ENCODE data around the gene IL4. TPM values are rescaled to one million over a fixed set of nuclear protein-coding genes. Genes with fewer than 3 reads are reported as not detected.

IL4 gene
- total and polyA plus RNA-seq, 2 donors (not counting 3 experiments of a cell fraction or from before 2014, with no cell fraction given) = not detected

GRCh38 chr5:132663771-132664695 is 9.8 kb upstream of the IL4 start:
- Histone ChIP-seq H3K27ac (ENCODE audit: insufficient read depth, low read depth, low read length) (no peak overlapping the region), H3K79me2 (ENCODE audit: control insufficient read depth, insufficient read depth, low read length) (no peaks in the 10 kb centered on the region), H3K27me3 (ENCODE audit: control insufficient read depth in 2 of 2, insufficient read depth in 2 of 2, low read length in 2 of 2) (peaks cover 0 to 2% of the 10 kb centered on the region in 2 experiments), H3K9me1 (replicated peaks; ENCODE audit: control insufficient read depth, extremely low read depth, insufficient read depth, low read length) (no peaks in the 10 kb centered on the region), H3K9me3 (replicated peaks; ENCODE audit: control insufficient read depth, insufficient read depth, low read length) (no peaks in the 10 kb centered on the region), H3K36me3 (ENCODE audit: control insufficient read depth in 2 of 2, extremely low read depth in 1 of 2, insufficient read depth in 2 of 2, low read length in 2 of 2) (no peaks in the 10 kb centered on the region), H3K4me3 (replicated peaks in 1 of 3; ENCODE audit: insufficient read depth in 1 of 3, low read depth in 1 of 3, low read length in 3 of 3) (no peak overlapping the region), H3K9ac (replicated peaks; ENCODE audit: extremely low read depth, insufficient read depth, low read length) (no peak overlapping the region), H3K4me1 (ENCODE audit: control insufficient read depth, extremely low read depth, insufficient read depth, low read length) (no peaks in the 10 kb centered on the region), H4K20me1 (replicated peaks; ENCODE audit: control insufficient read depth, extremely low read depth, insufficient read depth, low read length) (no peaks in the 10 kb centered on the region), H2AFZ (ENCODE audit: low read depth, low read length) (no peak overlapping the region), H3K4me2 (ENCODE audit: insufficient read depth, low read length) (no peak overlapping the region)
- ChIA-PET CTCF (no interaction called here), POLR2A (no interaction called here)
- dilution Hi-C loops (cut with MboI; ENCODE audit: extremely low pct_ligation_motif_present, low sequenced_read_pairs) (no loop called here), intact Hi-C loops (cut with micrococcal nuclease) (loop anchor here (1.0 kb wide), 1 partner anchor 12 kb away; no protein-coding TSS in a partner anchor)
- DNase-seq (ENCODE audit: low read depth, low spot score) (no peak), FAIRE-seq (no peak)
- TF ChIP-seq FOS (IDR thresholded peaks at IDR 0.05; ENCODE audit: borderline replicate concordance, insufficient read depth, low read length) (no peak), MAX (IDR thresholded peaks at IDR 0.05; ENCODE audit: insufficient read depth, insufficient read length) (no peak), POLR2AphosphoS5 (IDR thresholded peaks at IDR 0.05; ENCODE audit: insufficient read depth, low read depth, low read length) (no peak), JUN (IDR thresholded peaks at IDR 0.05; ENCODE audit: borderline replicate concordance, insufficient read depth, insufficient read length, low read depth) (no peak), EZH2 (IDR thresholded peaks at IDR 0.05; ENCODE audit: borderline replicate concordance, low read depth, low read length, severe bottlenecking) (no peak), CTCF (IDR thresholded peaks at IDR 0.05; ENCODE audit: extremely low read depth in 1 of 2, insufficient read depth in 1 of 2, low read depth in 1 of 2, low read length in 2 of 2) (no peak), MYC (IDR thresholded peaks at IDR 0.05; ENCODE audit: low read depth, low read length) (no peak), GATA2 (IDR thresholded peaks at IDR 0.05; ENCODE audit: insufficient read depth, insufficient read length, low read depth, low read length) (no peak), POLR2A (IDR thresholded peaks at IDR 0.05; ENCODE audit: low read depth, low read length) (no peak)
- no TSS peak for BruUV-seq (replicated peaks)
